Omental fat pad (tissue), 4 donors: ENCODE data around the gene S100PBP. TPM values are rescaled to one million over a fixed set of nuclear protein-coding genes. Genes with fewer than 3 reads are reported as not detected.

Experiments used
- ATAC-seq: fragments of 150-250 bp; one replicate; pipeline ENCODE4 v1.9.1; 2016; ENCODE audit warnings: mild to moderate bottlenecking, moderate library complexity; ENCODE audit not compliant: low FRiP score
- DNase-seq: peaks from one replicate; pipeline ENCODE4 v3.0.0-alpha.2; 2019; ENCODE audit warnings: low spot score
- total RNA-seq, 4 donors: library from RNA; depleted of rRNA; stranded (reverse); fragments of >200 nt; gene quantifications; one replicate each; pipeline ENCODE4 v1.1.0, GENCODE V29; 2016
- TF ChIP-seq, protein P1 (sequence below), 3 donors: fragments of 450-650 bp; IDR thresholded peaks; one replicate each; pipeline ENCODE4 v1.5.1; 2016 to 2017; ENCODE audit warnings: antibody characterized with exemption in 3 of 3, mild to moderate bottlenecking in 3 of 3, moderate library complexity in 2 of 3

The S100PBP gene
- total RNA-seq, 4 donors from 2014 or later: 20.4 to 47.6 (median 28.4) TPM

GRCh38 chr1:32831878-32832277 lies 14.4 kb downstream of the S100PBP start:
- DNase-seq: no peak
- ATAC-seq: no peak
- TF ChIP-seq, protein P1, sequence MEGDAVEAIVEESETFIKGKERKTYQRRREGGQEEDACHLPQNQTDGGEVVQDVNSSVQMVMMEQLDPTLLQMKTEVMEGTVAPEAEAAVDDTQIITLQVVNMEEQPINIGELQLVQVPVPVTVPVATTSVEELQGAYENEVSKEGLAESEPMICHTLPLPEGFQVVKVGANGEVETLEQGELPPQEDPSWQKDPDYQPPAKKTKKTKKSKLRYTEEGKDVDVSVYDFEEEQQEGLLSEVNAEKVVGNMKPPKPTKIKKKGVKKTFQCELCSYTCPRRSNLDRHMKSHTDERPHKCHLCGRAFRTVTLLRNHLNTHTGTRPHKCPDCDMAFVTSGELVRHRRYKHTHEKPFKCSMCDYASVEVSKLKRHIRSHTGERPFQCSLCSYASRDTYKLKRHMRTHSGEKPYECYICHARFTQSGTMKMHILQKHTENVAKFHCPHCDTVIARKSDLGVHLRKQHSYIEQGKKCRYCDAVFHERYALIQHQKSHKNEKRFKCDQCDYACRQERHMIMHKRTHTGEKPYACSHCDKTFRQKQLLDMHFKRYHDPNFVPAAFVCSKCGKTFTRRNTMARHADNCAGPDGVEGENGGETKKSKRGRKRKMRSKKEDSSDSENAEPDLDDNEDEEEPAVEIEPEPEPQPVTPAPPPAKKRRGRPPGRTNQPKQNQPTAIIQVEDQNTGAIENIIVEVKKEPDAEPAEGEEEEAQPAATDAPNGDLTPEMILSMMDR (IDR thresholded peaks at IDR 0.05): no peak

GRCh38 chr1:32848354-32849063 lies 31.1 kb downstream of the S100PBP start:
- DNase-seq: no peak
- TF ChIP-seq, protein P1 (IDR thresholded peaks at IDR 0.05): no peak
- ATAC-seq: no peak

GRCh38 chr1:32855861-32856617 lies 38.6 kb downstream of the S100PBP start:
- TF ChIP-seq, protein P1 (IDR thresholded peaks at IDR 0.05): no peak
- DNase-seq (no peak), ATAC-seq (no peak)

GRCh38 chr1:32858136-32858535 lies 40.7 kb downstream of the S100PBP start:
- no peak for ATAC-seq
- DNase-seq: no peak
- TF ChIP-seq, protein P1 (IDR thresholded peaks at IDR 0.05): no peak

- DNase-seq: no peak
- no peak for ATAC-seq
- TF ChIP-seq, protein P1 (IDR thresholded peaks at IDR 0.05): no peak
Measured at GRCh38 chr1:32858791-32859190, 41.3 kb downstream of the S100PBP start.

- DNase-seq: no peak
- ATAC-seq: no peak
- TF ChIP-seq, protein P1 (IDR thresholded peaks at IDR 0.05): no peak
Measured at GRCh38 chr1:32859915-32860314, 42.5 kb downstream of the S100PBP start.
